ENCODE measurements around the gene C2CD2L. TPM values are rescaled to one million over a fixed set of nuclear protein-coding genes. Genes with fewer than 3 reads are reported as not detected.
"Not testable (repeated sequence)": the region's sequence is repeated elsewhere in the genome, so short reads cannot be mapped to it uniquely, and the experiment has no call there.

The C2CD2L gene
- total RNA-seq, 3 donors from 2014 or later: 25.8 to 47.1 (median 36.1) TPM

- DNase-seq (peak in 1 of 3 donors; percentile 27), ATAC-seq (peak; percentile 62)
- TF ChIP-seq CTCF (IDR thresholded peaks at IDR 0.05): no peak
- no peaks in the 10 kb centered on the region for H3K9me3 ChIP-seq
- peaks cover 6% of the 10 kb centered on the region for H3K36me3 ChIP-seq (ENCODE audit: low read depth)
- intact Hi-C loops (cut with DNase I, micrococcal nuclease): no loop called here
- H3K4me3 ChIP-seq: no peak overlapping the region
- H3K4me1 ChIP-seq (ENCODE audit: low read depth): peaks cover 18% of the 10 kb centered on the region
Observed at GRCh38 chr11:119126675-119127268, 19.6 kb downstream of the C2CD2L start.

- H3K4me3 ChIP-seq: no peak overlapping the region
- intact Hi-C loops (cut with DNase I, micrococcal nuclease): loop anchor here in 1 of 2 donors (10.0 kb wide), 1 partner anchor 54 kb away; the partner anchor contains the start of gene NHERF4
- TF ChIP-seq CTCF (IDR thresholded peaks at IDR 0.05): no peak
- ATAC-seq (no peak), DNase-seq (no peak)
- peaks cover 2% of the 10 kb centered on the region for H3K4me1 ChIP-seq (ENCODE audit: low read depth)
- no peaks in the 10 kb centered on the region for H3K9me3 ChIP-seq
- peaks cover 11% of the 10 kb centered on the region for H3K36me3 ChIP-seq (ENCODE audit: low read depth)
Observed at GRCh38 chr11:119130662-119131061, 23.5 kb downstream of the C2CD2L start.

GRCh38 chr11:119134389-119134978, 27.3 kb downstream of the C2CD2L start:
- H3K36me3 ChIP-seq (ENCODE audit: low read depth): peaks cover 11% of the 10 kb centered on the region
- H3K9me3 ChIP-seq: no peaks in the 10 kb centered on the region
- intact Hi-C loops (cut with DNase I, micrococcal nuclease): loop anchor here in 1 of 2 donors (10.0 kb wide), 1 partner anchor 50 kb away; the partner anchor contains the start of gene NHERF4
- peak; percentile 18 for TF ChIP-seq CTCF (IDR thresholded peaks at IDR 0.05)
- ATAC-seq: peak; percentile 79
- peak in 1 of 3 donors; percentile 31 for DNase-seq
- no peak overlapping the region for H3K4me3 ChIP-seq
- no peaks in the 10 kb centered on the region for H3K4me1 ChIP-seq (ENCODE audit: low read depth)

- not testable (repeated sequence) for H3K4me3 ChIP-seq; H3K36me3 ChIP-seq (ENCODE audit: low read depth); ATAC-seq; H3K9me3 ChIP-seq; H3K4me1 ChIP-seq (ENCODE audit: low read depth); DNase-seq
- intact Hi-C loops (cut with DNase I, micrococcal nuclease): loop anchor here in 1 of 2 donors (10.0 kb wide), 1 partner anchor 46 kb away; the partner anchor contains the start of gene NHERF4
Observed at GRCh38 chr11:119139276-119139675, 32.1 kb downstream of the C2CD2L start.

- TF ChIP-seq CTCF (IDR thresholded peaks at IDR 0.05): peak; percentile 45
- peaks cover 12% of the 10 kb centered on the region for H3K4me1 ChIP-seq (ENCODE audit: low read depth)
- ATAC-seq (peak; percentile 91), DNase-seq (peak; percentile 67 to 84 (median 72))
- no peaks in the 10 kb centered on the region for H3K36me3 ChIP-seq (ENCODE audit: low read depth)
- no peak overlapping the region for H3K4me3 ChIP-seq
- H3K9me3 ChIP-seq: no peaks in the 10 kb centered on the region
- intact Hi-C loops (cut with DNase I, micrococcal nuclease): no loop called here
Observed at GRCh38 chr11:119144825-119145486, 37.8 kb downstream of the C2CD2L start.

- H3K4me3 ChIP-seq: no peak overlapping the region
- intact Hi-C loops (cut with DNase I, micrococcal nuclease): no loop called here
- TF ChIP-seq CTCF (IDR thresholded peaks at IDR 0.05): no peak
- DNase-seq: no peak
- ATAC-seq: no peak
- H3K36me3 ChIP-seq (ENCODE audit: low read depth): no peaks in the 10 kb centered on the region
- no peaks in the 10 kb centered on the region for H3K9me3 ChIP-seq
- H3K4me1 ChIP-seq (ENCODE audit: low read depth): peaks cover 12% of the 10 kb centered on the region
Observed at GRCh38 chr11:119145551-119145950, 38.4 kb downstream of the C2CD2L start.

Data from mucosa of descending colon (tissue), 3 donors.